Right lobe of liver (tissue), 6 donors: ENCODE measurements around the gene CDC42BPA. TPM values are rescaled to one million over a fixed set of nuclear protein-coding genes. Genes with fewer than 3 reads are reported as not detected.

Experiments
- ATAC-seq, 4 donors: fragments of 200-7000 bp; cut with Tn5 transposase; one replicate each; pipeline ENCODE4 v1.9.1; 2020; ENCODE audit warnings: mild to moderate bottlenecking in 4 of 4, moderate library complexity in 4 of 4
- DNase-seq, 3 donors: peaks; one replicate each; pipeline ENCODE4 v3.0.0-alpha.2; 2020
- H3K27ac ChIP-seq, 3 donors: fragments of 200-600 bp; one replicate each; pipeline ENCODE4 v1.8.0; 2022
- H3K27me3 ChIP-seq, 2 donors: fragments of 200-600 bp; one replicate each; pipeline ENCODE4 v1.8.0; 2022
- H3K36me3 ChIP-seq, 4 donors: fragments of 200-600 bp; sonication (generic) in 1 of 4; one replicate each; pipeline versions ENCODE4 v1.5.1 to v1.8.0; 2017 to 2022; ENCODE audit warnings: control low read depth in 1 of 4
- H3K4me1 ChIP-seq, 4 donors: fragments of 200-600 bp; sonication (generic) in 1 of 4; one replicate each; pipeline versions ENCODE4 v1.5.1 to v1.8.0; 2017 to 2022; ENCODE audit warnings: control low read depth in 1 of 4
- H3K4me3 ChIP-seq, 3 donors: fragments of 200-600 bp; one replicate each; pipeline ENCODE4 v1.8.0; 2022
- H3K9me3 ChIP-seq, 4 donors: fragments of 200-600 bp; sonication (generic) in 1 of 4; one replicate each; pipeline versions ENCODE4 v1.5.1 to v1.8.0; 2017 to 2022; ENCODE audit warnings: control low read depth in 1 of 4
- POLR2A ChIP-seq: fragments of 450-650 bp; IDR thresholded peaks from one replicate; pipeline ENCODE4 v1.6.1; 2017; ENCODE audit warnings: antibody characterized with exemption, mild to moderate bottlenecking
- WGBS: methylation state at CpG from one replicate; pipeline ENCODE4 v1.1.6; 2018; ENCODE audit warnings: low coverage, low lambda C conversion rate; ENCODE audit not compliant: insufficient coverage; ENCODE audit errors: missing lambda C conversion rate; 5-methylcytosine and 5-hydroxymethylcytosine counted together
- intact Hi-C, 2 donors: fragments of 100-400 bp; cut with DNase I; formaldehyde crosslinking; loops; one replicate each; pipeline versions ENCODE4 v1.11.2 to v1.14.1; 2022
- total RNA-seq, 6 experiments: library from RNA; depleted of rRNA in 2 of 6; stranded (reverse); fragments of >200 nt in 2 of 6; fragmentation: NEBNext Ultra II Directional in 3 of 6; extraction: Animal tissue kit (Norgen Biotek cat#: 25700) in 3 of 6; gene quantifications; one replicate each; pipeline versions ENCODE4 v1.1.0 to v1.2.4, GENCODE V29; 2016 to 2023
- TF ChIP-seq, protein P1 (sequence below), 4 donors: fragments of 200-600 bp in 3 of 4; fragments of 450-650 bp in 1 of 4; IDR thresholded peaks; one replicate each; pipeline versions ENCODE4 v1.5.1 to v1.8.0; 2016 to 2022; ENCODE audit warnings: antibody characterized with exemption in 4 of 4, mild to moderate bottlenecking in 2 of 4
- donor health status: DM: no; HTN: yes; CAD: no.
- donor health status: DM: no; HTN: no; CAD: no.
- donor health status: DM: no; HTN: no; CAD: no.
- donor health status: DM: no; HTN: yes; CAD: no.
- donor health status: DM: no; HTN: yes; CAD: no.

Gene CDC42BPA
- total RNA-seq, 6 experiments from 2014 or later = 11.4 to 35.0 (median 22.2) TPM

DNA sequence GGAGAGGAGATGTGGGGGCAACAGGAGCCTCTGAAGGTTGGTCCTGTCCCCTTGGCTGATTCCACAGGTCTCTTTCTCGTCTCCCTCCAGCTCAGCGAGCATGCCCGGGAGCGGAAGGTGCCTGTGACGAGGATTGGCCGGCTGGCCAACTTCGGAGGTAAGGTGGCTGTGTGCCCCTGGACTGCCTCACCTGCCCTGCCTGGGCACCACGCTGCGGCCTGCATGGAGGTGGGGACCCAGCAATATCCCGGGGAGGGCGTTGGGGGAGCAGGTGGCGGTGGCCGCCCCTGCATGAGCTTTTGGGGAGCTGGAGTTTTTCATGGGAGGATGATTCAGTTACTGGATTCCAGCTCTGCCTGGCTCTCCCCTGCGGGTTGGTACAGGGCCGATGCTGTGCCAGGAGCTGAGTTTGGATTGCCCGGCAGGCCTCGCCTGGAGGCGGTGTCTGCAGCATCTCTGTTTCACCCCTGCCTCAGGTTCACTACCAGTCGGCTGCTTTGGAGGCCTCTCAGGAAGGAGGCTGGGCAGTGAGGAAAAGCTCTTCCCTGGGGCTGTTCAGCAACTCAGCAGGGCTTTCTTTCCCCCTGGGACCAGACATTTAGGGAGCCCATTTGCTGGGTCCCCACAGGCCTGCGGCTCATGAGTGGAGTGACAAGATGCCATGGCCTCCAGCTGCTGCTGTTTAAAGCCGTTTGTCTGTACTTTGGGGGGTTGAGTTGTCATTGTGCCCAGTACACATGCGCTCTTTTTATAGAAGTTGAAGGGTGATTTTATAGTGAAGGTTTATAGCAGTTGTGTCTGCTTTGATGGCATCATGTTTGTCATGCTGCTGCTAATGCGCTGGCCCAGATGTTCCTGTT, 352.5 kb downstream of the CDC42BPA start:
- ATAC-seq = no peak
- TF ChIP-seq, protein P1, sequence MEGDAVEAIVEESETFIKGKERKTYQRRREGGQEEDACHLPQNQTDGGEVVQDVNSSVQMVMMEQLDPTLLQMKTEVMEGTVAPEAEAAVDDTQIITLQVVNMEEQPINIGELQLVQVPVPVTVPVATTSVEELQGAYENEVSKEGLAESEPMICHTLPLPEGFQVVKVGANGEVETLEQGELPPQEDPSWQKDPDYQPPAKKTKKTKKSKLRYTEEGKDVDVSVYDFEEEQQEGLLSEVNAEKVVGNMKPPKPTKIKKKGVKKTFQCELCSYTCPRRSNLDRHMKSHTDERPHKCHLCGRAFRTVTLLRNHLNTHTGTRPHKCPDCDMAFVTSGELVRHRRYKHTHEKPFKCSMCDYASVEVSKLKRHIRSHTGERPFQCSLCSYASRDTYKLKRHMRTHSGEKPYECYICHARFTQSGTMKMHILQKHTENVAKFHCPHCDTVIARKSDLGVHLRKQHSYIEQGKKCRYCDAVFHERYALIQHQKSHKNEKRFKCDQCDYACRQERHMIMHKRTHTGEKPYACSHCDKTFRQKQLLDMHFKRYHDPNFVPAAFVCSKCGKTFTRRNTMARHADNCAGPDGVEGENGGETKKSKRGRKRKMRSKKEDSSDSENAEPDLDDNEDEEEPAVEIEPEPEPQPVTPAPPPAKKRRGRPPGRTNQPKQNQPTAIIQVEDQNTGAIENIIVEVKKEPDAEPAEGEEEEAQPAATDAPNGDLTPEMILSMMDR (IDR thresholded peaks at IDR 0.05) = no peak
- no peak for TF ChIP-seq POLR2A
- DNase-seq = no peak
- WGBS = 98% methylated on average over 9 of the region's 23 CpGs
- Histone ChIP-seq H3K27ac (peak overlapping the region in 2 of 3 donors; percentile 54 to 63), H3K27me3 (no peaks in the 10 kb centered on the region), H3K4me1 (peaks cover 0 to 38% (median 7%) of the 10 kb centered on the region in 4 donors), H3K36me3 (peaks cover 0 to 23% (median 3%) of the 10 kb centered on the region in 4 donors), H3K4me3 (no peak overlapping the region), H3K9me3 (no peaks in the 10 kb centered on the region)
- intact Hi-C loops = no loop called here

DNA sequence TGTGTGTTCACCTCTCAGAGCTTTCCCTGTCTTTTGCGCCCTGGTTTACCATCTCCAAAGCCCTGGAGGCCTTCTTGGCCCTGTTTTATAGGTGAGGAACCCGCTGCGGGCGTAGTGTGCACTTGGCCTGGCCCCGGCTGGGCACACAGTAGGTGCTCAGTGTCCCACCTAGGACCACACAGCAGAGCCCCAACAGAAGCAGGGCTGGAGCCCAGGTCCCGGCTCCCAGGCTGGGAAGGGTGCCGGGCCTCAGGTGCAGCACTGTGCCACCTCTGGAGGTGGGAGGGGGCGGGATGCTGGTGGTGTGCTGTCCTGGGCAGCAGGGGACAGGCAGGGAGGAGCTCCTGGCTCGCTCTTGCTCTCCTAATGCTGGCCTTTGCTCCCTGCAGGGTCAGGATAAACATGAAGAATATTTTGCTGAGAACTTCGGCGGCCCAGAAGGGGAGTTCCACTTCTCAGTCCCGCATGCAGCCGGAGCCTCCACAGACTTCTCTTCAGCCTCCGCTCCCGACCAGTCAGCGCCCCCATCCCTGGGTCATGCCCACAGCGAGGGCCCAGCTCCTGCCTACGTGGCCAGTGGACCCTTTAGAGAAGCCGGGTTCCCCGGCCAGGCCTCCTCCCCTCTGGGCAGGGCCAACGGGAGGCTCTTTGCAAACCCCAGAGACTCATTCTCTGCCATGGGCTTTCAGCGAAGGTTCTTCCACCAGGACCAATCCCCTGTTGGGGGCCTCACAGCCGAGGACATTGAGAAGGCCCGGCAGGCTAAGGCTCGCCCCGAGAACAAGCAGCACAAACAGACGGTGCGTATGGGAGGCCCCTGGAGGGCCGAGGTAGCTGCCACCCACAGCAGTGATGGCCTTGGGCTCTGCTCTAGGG, 353.4 kb downstream of the CDC42BPA start:
- Histone ChIP-seq H3K4me1 (peaks cover 0 to 38% (median 7%) of the 10 kb centered on the region in 4 donors), H3K27ac (peak overlapping the region in 2 of 3 donors; percentile 54 to 63), H3K4me3 (peak overlapping the region in 2 of 3 donors; percentile 28 to 42), H3K9me3 (no peaks in the 10 kb centered on the region), H3K36me3 (peaks cover 0 to 15% (median 1%) of the 10 kb centered on the region in 4 donors), H3K27me3 (no peaks in the 10 kb centered on the region)
- ATAC-seq (peak; percentile 76 to 93 (median 90)), DNase-seq (peak; percentile 51 to 80 (median 76))
- TF ChIP-seq, protein P1 (IDR thresholded peaks at IDR 0.05) = no peak
- TF ChIP-seq POLR2A = no peak
- intact Hi-C loops = no loop called here
- 52% methylated on average over 6 of the region's 29 CpGs for WGBS

DNA sequence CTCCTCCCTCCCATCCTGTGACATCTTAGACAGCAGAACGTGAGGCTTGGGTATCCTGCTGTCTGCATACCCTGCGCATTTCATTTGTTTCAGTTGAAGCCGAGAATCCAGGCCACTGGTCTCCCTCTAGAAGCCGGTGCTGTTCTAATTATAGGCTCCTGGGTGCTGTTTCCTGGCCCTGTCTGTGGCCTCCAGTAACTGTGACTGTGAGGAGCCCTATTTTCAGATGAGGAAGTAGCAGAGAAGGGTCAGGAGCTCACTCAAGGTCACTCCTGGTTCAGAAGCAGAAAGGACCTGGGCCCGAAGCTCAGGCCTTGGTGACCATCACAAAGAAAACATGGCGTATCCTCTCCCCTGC, 354.2 kb downstream of the CDC42BPA start:
- Histone ChIP-seq H3K4me3 (no peak overlapping the region), H3K27me3 (no peaks in the 10 kb centered on the region), H3K36me3 (peaks cover 0 to 9% (median 1%) of the 10 kb centered on the region in 4 donors), H3K9me3 (no peaks in the 10 kb centered on the region), H3K4me1 (peaks cover 0 to 38% (median 7%) of the 10 kb centered on the region in 4 donors), H3K27ac (peak overlapping the region in 1 of 3 donors; percentile 63)
- intact Hi-C loops = no loop called here
- ATAC-seq (peak in 2 of 4 donors; percentile 7 to 34), DNase-seq (no peak)
- WGBS = 64% methylated on average over 4 of the region's 6 CpGs
- TF ChIP-seq POLR2A = no peak
- TF ChIP-seq, protein P1 (IDR thresholded peaks at IDR 0.05) = no peak

- no peak for TF ChIP-seq POLR2A
- TF ChIP-seq, protein P1 (IDR thresholded peaks at IDR 0.05) = no peak
- 100% methylated on average over 1 of the region's 28 CpGs for WGBS
- DNase-seq = no peak
- no peak overlapping the region for H3K27ac ChIP-seq
- H3K4me1 ChIP-seq = peaks cover 0 to 36% (median 5%) of the 10 kb centered on the region in 4 donors
- H3K36me3 ChIP-seq = peaks cover 0 to 8% (median 1%) of the 10 kb centered on the region in 4 donors
- no peaks in the 10 kb centered on the region for H3K9me3 ChIP-seq
- intact Hi-C loops = no loop called here
- H3K27me3 ChIP-seq = no peaks in the 10 kb centered on the region
- no peak for ATAC-seq
- no peak overlapping the region for H3K4me3 ChIP-seq
These were observed 355.6 kb downstream of the CDC42BPA start for GRCh38 chr1:226962421-226963391.
